ENCODE measurements around the gene ZNF439.
"Not testable (repeated sequence)": the region's sequence is repeated elsewhere in the genome, so short reads cannot be mapped to it uniquely, and the experiment has no call there.

ZNF439 gene

DNA sequence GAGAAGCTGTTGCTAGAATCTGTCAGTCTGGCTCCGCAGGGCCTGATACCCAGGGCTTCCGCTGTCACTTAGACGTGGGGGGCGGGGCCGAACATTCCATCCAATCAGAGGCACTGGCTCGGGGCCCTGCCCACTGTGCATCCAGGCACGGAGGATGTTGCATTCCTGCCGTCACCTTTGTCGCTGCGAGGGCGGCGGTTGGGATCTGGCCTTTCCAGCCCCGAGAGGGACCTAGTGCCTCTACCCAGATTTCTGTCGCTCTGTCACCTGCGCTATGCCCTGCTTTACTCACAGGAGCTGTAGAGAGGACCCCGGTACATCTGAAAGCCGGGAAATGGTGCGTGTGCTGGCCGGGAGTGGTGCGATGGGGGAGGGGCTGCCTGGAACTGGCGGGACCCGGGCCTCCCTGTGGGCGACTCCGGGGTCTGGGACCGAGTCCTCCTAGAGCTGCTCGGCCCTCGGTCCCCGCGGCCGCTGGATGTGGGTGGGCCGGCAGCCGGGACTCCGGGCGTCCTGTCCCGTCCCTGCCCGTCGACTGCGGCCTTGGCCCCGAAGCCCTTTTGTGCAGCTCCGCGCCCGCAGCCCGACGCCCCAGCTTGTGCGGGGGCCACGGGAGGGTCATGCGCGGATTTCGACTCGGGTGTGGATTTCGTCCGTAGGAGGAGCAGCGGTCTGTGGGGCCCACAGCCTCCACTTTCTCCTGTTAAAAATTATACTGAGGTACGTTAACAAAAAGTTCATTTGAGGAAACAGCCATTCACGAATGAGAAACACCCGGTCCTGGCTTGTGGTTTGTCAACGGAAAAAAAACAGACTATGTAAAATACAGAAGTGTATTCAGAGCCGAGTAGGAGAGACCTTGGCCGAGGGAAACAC lies at the start of gene ZNF439:
Gene ZNF439 (plus strand): TSS at position 133 of the 876 bp plus-strand sequence. CDS start 142 bp downstream, at position 275.
- in situ Hi-C loops (cut with HindIII; ENCODE audit: low sequenced_read_pairs) = no loop called here

- in situ Hi-C loops (cut with HindIII; ENCODE audit: low sequenced_read_pairs) = no loop called here
Measured at GRCh38 chr19:11806354-11807098, 42.0 kb upstream of the ZNF439 start.

GRCh38 chr19:11807099-11807380 lies 41.5 kb upstream of the ZNF439 start:
- in situ Hi-C loops (cut with HindIII; ENCODE audit: low sequenced_read_pairs) = no loop called here

DNA sequence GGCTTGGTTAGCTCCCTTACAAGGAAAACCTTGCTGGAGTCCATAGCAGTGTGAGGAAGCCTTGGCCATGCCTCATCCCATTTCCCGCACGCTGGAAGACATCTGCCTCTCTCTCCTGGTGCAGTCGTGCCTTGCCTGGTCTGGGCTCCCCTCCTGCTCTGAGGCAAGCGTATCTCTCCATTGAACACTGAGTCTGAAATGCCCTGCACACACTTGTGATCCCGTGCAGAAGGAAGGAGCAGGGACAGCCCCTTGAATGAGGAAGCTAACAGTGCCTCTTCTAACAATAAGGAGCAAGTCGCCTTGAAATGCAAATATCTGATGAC lies 34.9 kb upstream of the ZNF439 start:
- in situ Hi-C loops (cut with HindIII; ENCODE audit: low sequenced_read_pairs) = no loop called here

- in situ Hi-C loops (cut with HindIII; ENCODE audit: low sequenced_read_pairs) = no loop called here
Measured at GRCh38 chr19:11814029-11814699, 34.4 kb upstream of the ZNF439 start, which contains the start of gene ZNF440. Gene ZNF440 (plus strand): TSS chr19:11814273. CDS start chr19:11814448, 175 bp downstream.

DNA sequence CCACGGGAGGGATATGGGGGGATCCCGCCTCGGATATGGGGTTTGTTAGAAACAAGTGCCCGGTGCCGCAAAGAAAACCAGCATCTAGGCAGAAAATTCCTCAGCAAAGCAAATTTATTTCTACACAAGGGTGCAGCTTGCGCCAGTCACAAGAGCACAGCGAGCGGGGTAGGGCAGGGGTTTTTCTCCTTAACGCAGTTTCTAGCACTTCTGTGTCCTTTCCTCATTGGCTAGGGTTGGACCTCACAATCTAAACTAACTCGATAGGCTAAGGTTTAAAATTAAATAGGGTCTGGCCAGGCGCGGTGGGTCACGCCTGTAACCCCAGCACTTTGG lies 33.9 kb upstream of the ZNF439 start:
- in situ Hi-C loops (cut with HindIII; ENCODE audit: low sequenced_read_pairs) = no loop called here

DNA sequence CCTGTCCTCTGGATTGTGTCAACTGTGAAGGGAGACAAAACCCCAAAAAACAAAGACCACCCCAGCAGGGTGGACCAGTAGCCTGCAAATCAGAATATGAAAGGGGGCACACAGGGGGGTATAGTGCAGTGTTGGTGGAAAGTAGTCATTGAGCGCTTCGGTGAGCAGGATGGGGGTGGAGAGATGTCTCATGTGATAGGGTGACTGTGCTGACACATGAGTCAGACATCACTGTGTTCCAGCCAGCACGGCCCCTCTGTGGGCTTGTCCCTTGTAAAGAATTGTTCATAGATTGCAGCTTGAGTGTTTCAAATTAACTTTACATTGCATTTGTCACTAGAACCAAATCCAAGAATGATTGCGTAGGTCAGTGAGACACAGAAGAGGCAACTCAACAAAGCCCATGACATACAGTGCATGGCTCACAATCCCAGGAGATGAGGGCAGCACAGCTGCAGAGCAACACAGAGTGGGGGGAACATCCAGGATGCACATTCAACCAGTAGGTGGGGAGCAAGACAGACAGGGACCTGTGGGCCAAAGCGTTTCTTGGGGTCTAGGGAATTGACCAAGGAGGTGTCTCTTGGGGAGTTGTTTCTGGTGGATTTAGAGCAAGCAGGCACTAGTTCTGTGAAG lies 26.9 kb upstream of the ZNF439 start:
- in situ Hi-C loops (cut with HindIII; ENCODE audit: low sequenced_read_pairs) = no loop called here

DNA sequence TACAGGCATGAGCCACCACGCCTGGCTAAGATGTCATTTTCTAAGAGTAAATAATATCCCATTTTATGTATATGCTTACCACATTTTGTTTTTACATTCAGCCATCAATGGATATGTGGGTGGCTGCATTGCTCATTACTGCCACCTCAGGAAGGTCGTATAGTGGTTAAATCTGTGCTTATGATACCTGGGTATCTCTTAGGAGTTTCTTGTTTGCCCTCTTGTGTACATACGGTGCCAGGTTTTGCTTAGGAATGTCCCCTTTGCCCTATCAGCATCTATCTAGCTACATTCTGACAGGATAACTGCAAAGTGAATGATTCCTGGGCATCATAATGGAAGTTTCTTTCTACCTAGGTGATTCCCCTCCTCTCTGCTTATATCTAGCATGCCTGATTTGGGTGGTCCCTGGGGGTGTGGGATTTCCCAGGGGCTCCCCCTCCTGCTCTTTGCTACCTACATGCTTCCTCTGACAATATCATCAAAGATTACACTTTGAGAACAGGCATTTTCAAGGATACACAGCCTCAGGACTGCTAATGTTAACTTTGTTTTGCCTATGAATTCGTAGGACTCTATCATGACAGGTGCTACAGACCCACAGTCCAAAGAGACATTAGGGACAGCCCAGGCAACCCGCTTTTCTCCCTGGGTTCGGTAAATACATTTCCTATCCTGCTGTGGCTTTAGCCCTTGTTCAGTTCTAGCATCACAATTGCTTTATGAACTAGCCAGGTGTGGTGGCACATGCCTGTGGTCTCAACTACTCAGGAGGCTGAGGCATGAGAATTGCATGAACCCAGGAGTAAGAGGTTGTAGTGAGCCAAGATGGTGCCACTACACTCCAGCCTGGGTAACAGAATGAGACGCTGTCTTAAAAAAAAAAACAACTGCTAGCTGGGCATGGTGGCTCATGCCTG lies 19.3 kb upstream of the ZNF439 start:
- in situ Hi-C loops (cut with HindIII; ENCODE audit: low sequenced_read_pairs) = not testable (repeated sequence)

DNA sequence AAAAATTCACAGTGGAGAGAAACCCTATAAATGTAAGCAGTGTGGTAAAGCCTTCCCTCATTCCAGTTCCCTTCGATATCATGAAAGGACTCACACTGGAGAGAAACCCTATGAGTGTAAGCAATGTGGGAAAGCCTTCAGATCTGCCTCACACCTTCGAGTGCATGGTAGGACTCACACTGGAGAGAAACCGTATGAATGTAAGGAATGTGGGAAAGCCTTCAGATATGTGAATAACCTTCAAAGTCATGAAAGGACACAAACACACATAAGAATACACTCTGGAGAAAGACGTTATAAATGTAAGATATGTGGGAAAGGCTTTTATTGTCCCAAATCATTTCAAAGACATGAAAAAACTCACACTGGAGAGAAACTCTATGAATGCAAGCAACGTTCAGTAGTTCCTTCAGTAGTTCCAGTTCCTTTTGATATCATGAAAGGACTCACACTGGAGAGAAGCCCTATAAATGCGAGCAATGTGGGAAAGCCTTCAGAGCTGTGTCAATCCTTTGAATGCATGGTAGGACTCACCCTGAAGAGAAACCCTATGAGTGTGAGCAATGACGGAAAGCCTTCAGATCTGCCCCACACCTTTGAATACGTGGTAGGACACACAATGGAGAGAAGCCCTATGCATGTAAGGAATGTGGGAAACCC lies 16.1 kb upstream of the ZNF439 start:
- in situ Hi-C loops (cut with HindIII; ENCODE audit: low sequenced_read_pairs) = no loop called here

DNA sequence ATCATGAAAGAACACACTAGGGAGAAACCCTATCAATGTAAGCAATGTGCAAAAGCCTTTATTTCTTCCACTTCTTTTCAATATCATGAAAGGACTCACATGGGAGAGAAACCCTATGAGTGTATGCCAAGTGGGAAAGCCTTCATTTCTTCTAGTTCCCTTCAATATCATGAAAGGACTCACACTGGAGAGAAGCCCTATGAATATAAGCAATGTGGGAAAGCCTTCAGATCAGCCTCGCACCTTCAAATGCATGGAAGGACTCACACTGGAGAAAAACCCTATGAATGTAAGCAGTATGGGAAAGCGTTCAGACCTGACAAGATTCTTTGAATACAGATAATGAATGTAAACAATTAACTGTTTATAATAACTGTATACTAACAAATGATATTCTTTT lies 15.0 kb upstream of the ZNF439 start:
- in situ Hi-C loops (cut with HindIII; ENCODE audit: low sequenced_read_pairs) = no loop called here

DNA sequence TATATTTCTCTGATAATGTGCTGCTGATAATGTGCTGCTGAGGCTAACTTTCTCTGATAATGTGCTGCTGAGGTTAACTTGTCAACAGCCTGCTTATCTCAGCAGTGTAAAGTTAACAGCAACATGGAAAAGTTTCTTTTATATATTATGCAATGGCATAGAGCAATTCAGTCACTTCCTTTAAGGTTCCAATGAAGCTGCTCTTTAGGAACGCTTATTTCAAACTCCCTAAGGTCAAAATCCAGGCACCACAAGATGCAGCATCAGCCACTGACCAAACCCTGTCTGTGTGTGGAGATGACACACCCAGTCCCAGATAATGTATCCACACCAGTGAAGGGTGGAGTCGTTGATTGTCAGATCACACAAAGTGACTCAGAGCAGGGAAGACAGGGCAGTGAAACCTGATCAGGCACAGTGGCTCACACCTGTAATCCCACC lies 12.9 kb upstream of the ZNF439 start:
- in situ Hi-C loops (cut with HindIII; ENCODE audit: low sequenced_read_pairs) = not testable (repeated sequence)

DNA sequence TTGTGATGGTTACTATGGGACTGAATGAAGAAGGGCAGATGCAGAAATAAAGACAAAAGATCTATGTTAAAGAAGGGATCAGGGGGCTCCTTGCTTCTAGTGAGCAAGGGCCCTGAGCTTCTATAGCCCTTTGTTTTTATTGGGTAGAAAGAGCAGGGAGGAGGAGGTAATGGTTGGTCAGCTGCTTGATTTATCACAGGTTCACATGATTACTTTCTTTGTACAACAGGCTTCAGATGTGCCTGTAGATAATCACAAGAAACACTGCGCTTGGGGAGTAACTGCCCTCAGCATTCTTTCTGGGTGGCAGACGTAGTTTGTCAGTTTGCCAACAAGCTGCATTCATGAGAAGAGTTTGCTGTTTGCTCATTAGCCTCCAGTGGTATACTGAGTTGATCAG lies 4.8 kb upstream of the ZNF439 start:
- in situ Hi-C loops (cut with HindIII; ENCODE audit: low sequenced_read_pairs) = no loop called here

DNA sequence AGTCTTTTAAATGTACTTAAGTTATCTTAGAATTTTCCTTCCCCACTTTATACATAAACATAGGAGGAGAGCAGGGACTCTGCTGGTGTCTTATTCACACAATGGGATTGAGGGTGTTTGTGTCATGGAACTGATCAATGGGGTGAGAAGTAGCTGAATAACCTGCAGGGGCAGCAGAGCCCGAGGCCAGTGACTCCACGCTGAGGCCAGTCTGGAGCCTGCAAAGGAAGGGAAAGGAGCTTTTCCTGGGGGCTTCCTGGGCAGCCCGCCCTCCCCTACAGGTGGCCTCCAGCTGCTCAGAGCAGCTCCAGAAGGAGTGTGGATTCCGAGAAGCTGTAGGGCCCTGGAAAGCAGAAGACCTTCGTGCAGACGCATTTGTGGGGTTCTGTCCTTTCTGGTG lies 911 bp upstream of the ZNF439 start:
- in situ Hi-C loops (cut with HindIII; ENCODE audit: low sequenced_read_pairs) = not testable (repeated sequence)

- in situ Hi-C loops (cut with HindIII; ENCODE audit: low sequenced_read_pairs) = no loop called here
Measured at GRCh38 chr19:11848200-11848593, 329 bp upstream of the ZNF439 start.

- in situ Hi-C loops (cut with HindIII; ENCODE audit: low sequenced_read_pairs) = not testable (repeated sequence)
Measured at GRCh38 chr19:11850289-11850688, 1.8 kb downstream of the ZNF439 start.

GRCh38 chr19:11853358-11853757 lies 4.8 kb downstream of the ZNF439 start:
- in situ Hi-C loops (cut with HindIII; ENCODE audit: low sequenced_read_pairs) = no loop called here

DNA sequence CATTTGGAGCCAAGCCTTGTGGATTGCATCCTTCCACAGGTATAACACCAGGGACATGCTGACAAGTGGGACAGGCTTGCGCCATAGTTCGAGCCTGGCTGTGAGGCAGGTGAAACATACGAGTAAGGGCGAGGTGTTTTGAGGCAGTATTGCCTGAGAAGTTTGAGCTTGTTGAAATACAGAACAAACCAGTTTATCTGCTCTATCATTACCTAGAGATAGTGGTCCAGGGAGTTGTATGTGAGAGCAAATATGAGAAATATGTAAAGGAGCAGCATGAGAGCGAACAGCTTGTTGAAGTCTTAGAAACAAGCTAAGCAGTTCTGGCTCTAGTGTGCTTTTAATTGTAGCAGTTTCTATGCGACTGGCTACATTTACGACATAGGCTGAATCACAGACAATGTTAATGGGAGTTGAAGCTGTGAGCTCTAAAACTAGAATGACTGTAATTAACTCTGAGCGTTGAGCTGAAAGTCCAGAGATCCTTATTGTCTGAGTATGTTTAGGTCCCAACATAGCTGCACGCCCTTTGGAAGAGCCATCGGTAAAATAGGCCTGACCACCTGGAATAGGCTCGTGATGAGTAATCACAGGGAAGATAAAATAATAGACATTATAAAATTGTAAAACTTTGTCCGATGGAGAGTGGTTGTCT lies 8.2 kb downstream of the ZNF439 start:
- in situ Hi-C loops (cut with HindIII; ENCODE audit: low sequenced_read_pairs) = no loop called here

DNA sequence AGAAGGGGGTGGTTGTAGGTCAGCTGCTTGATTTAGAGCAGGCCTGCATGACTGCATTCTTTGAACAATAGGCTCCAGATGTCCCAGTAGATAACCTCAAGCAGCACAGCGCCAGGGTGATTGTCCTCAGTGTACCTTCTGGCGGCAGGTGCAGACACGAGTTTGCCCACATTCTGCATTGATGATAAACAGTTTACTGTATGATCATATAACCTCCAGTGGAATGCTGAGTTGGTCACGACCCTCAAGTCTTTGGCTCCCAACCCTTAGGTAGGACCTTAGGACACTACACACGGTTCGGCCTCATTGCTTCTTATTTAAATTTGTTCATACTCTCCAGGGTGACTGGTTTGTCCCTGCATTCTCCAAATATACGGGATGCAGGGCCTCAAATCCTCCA lies 12.2 kb downstream of the ZNF439 start:
- in situ Hi-C loops (cut with HindIII; ENCODE audit: low sequenced_read_pairs) = no loop called here

DNA sequence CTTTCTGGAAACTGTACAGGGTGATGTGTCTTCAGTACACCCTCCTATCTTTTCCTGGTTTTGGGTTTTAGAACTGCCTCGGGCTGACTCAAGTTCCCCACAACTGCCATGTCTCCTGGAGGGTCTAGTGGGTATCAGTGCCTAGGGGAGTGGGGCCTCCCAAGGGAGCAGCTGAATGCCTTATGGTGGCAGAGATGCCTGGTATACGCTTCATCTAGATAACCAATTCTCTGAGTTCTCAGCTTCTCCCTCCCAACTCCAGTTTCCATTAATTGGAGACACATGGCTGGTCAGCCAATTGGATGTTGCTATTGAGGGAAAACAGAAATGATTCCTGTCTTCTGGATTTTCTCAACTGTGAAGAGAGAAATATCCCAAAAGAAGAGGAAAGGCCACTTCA lies 12.8 kb downstream of the ZNF439 start:
- in situ Hi-C loops (cut with HindIII; ENCODE audit: low sequenced_read_pairs) = no loop called here
